GM12892 (cell line): ENCODE measurements around the gene TRIM72.

ENCODE experiments used
- POLR2A ChIP-seq: IDR thresholded peaks from 2 replicates; pipeline ENCODE4 v1.6.1; 2011; ENCODE audit warnings: low read depth, low read length, control low read depth
- POLR2AphosphoS5 ChIP-seq: IDR thresholded peaks from 2 replicates; pipeline ENCODE4 v1.6.1; 2011; ENCODE audit warnings: low read depth, low read length, control low read depth

- TF ChIP-seq POLR2A (no peak), POLR2AphosphoS5 (no peak)
Observed at GRCh38 chr16:31274831-31275816, 61.2 kb downstream of the TRIM72 start.
